ENCODE measurements around the gene C12orf43.

DNA sequence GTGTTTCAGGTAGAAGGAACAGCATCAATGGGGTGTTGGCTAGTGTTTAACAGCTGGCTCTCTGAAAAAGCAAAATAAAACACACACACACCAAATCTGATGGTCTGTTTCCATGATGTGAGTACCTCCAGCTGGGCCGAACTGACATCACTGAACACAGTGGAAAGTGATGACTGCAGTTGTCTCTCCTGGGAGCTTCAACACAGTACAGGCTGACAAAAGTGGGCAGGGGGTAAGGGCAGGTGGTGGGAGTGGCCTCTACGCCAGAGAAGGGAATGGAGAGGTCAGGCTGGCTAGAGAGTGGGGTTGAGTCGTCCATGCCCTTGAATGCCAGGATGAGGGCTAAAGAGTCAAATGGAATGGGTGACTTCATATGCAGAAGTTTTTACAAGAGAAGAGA, 46.0 kb downstream of the C12orf43 start:
- TF ChIP-seq, protein P1, sequence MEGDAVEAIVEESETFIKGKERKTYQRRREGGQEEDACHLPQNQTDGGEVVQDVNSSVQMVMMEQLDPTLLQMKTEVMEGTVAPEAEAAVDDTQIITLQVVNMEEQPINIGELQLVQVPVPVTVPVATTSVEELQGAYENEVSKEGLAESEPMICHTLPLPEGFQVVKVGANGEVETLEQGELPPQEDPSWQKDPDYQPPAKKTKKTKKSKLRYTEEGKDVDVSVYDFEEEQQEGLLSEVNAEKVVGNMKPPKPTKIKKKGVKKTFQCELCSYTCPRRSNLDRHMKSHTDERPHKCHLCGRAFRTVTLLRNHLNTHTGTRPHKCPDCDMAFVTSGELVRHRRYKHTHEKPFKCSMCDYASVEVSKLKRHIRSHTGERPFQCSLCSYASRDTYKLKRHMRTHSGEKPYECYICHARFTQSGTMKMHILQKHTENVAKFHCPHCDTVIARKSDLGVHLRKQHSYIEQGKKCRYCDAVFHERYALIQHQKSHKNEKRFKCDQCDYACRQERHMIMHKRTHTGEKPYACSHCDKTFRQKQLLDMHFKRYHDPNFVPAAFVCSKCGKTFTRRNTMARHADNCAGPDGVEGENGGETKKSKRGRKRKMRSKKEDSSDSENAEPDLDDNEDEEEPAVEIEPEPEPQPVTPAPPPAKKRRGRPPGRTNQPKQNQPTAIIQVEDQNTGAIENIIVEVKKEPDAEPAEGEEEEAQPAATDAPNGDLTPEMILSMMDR (IDR thresholded peaks at IDR 0.05; ENCODE audit: borderline replicate concordance, extremely low read depth, low read length, poor library complexity, severe bottlenecking): no peak
- TF ChIP-seq EZH2 (IDR thresholded peaks at IDR 0.05; ENCODE audit: borderline replicate concordance, low read depth, low read length, severe bottlenecking): no peak
